Measurements from ENCODE around the gene ADAMTS3.

The ADAMTS3 gene

DNA sequence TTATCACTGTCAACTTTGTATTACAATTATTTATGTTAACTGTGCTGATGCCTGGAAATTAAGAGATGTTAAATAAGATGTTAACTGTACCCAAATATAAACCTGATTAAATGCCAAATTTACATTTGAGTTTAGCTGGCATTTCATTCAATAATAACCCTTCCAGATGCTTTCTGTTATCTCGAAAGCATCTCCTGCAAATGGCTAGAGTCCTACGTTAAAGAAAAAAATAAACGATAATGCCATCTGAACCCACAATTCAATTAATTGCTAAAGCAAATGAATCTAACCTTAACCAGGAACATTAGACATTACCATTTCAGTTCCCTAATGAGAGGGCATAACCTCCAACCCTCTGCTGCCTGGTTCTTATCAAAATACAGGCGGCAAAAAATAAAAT is 145.0 kb downstream of the ADAMTS3 start:
- Mint-ChIP-seq H3K27ac (no peak overlapping the region), H3K36me3 (no peaks in the 10 kb centered on the region), H3K4me3 (no peak overlapping the region), H3K9me3 (no peaks in the 10 kb centered on the region), H3K4me1 (no peaks in the 10 kb centered on the region)
- no peak for DNase-seq (ENCODE audit: low spot score in 2 of 2)
- ATAC-seq: no peak

DNA sequence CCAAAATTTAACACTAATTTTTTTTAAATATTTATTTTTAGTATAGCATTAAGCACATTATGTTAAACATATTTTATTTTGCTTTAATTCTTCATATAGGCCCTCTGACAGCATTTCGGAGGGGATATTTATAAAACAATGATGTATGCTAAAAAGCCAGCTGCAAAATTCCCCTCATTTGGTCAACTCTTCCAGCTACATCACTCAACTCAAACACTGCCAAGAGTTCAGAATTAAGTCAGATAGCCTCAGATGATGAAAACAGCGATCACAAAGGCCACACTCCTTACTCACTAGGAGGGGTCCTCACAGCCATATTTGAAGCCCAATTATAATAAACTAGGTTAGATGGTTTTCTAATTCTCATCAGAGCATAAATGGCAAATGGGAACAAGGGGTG is 146.6 kb downstream of the ADAMTS3 start:
- ATAC-seq (no peak), DNase-seq (ENCODE audit: low spot score in 2 of 2) (no peak)
- Mint-ChIP-seq H3K36me3 (no peaks in the 10 kb centered on the region), H3K4me3 (no peak overlapping the region), H3K9me3 (no peaks in the 10 kb centered on the region), H3K27ac (no peak overlapping the region), H3K4me1 (no peaks in the 10 kb centered on the region)

GRCh38 chr4:72418458-72418857 is 150.6 kb downstream of the ADAMTS3 start:
- no peak overlapping the region for H3K27ac Mint-ChIP-seq
- ATAC-seq: no peak
- no peak overlapping the region for H3K4me3 Mint-ChIP-seq
- no peaks in the 10 kb centered on the region for H3K4me1 Mint-ChIP-seq
- no peaks in the 10 kb centered on the region for H3K36me3 Mint-ChIP-seq
- no peaks in the 10 kb centered on the region for H3K9me3 Mint-ChIP-seq
- DNase-seq (ENCODE audit: low spot score in 2 of 2): no peak

DNA sequence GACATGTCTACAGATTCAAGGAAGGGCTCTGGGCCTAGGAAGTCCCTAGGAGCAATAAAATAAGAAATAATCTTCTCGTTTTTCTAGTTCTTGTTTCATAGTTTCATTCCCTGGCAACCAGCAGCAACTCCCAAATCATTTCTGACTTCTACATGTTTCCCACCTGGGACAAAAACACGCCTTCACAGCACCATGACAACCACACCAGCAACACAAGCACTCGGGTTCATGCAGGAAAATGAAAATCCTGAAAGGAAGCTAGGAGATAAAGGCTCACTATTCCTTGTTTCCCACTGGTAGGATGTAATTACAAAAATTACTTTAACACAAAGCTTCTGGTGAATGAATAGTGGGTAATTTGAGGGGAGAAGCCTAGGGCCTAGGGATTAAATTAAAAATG is 158.9 kb downstream of the ADAMTS3 start:
- no peak overlapping the region for H3K4me3 Mint-ChIP-seq
- ATAC-seq (no peak), DNase-seq (ENCODE audit: low spot score in 2 of 2) (no peak)
- no peaks in the 10 kb centered on the region for H3K4me1 Mint-ChIP-seq
- H3K9me3 Mint-ChIP-seq: no peaks in the 10 kb centered on the region
- H3K27ac Mint-ChIP-seq: no peak overlapping the region
- no peaks in the 10 kb centered on the region for H3K36me3 Mint-ChIP-seq

DNA sequence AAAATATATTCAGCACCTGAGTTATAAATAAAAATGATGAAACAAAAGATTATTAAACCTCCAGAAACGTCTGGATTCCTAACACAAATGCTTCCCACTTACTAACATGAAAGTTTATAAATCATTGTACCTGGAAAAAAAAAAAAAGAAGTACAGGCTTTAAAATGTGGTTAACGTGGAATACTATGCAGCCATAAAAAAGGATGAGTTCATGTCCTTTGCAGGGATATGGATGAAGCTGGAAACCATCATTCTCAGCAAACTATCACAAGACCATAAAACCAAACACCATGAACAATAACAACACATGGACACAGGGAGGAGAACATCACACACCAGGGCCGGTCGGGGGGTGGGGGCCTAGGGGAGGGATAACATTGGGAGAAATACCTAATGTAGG is 160.5 kb downstream of the ADAMTS3 start:
- DNase-seq (ENCODE audit: low spot score in 2 of 2) (no peak), ATAC-seq (no peak)
- Mint-ChIP-seq H3K36me3 (no peaks in the 10 kb centered on the region), H3K4me3 (no peak overlapping the region), H3K27ac (no peak overlapping the region), H3K4me1 (no peaks in the 10 kb centered on the region), H3K9me3 (no peaks in the 10 kb centered on the region)

- Mint-ChIP-seq H3K9me3 (no peaks in the 10 kb centered on the region), H3K36me3 (no peaks in the 10 kb centered on the region)
- ATAC-seq: no peak
These were observed 163.6 kb downstream of the ADAMTS3 start for GRCh38 chr4:72405417-72405816.

DNA sequence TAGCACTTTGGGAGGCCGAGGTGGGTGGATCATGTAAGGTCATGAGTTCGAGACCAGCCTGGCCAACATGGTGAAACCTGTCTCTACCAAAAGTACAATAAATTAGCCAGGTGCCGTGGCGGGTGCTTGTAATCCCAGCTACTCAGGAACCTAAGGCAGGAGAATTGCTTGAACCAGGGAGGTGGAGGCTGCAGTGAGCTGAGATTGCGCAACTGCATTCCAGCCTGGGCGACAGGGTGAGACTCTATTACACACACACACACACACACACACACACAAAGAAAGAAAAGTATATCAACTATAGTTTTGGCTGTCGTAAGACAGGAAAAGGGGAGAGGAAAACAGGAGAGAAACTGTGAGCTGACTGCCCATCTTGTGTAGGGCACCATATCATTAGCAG is 171.7 kb downstream of the ADAMTS3 start:
- Mint-ChIP-seq H3K27ac (no peak overlapping the region), H3K36me3 (no peaks in the 10 kb centered on the region), H3K9me3 (no peaks in the 10 kb centered on the region), H3K4me3 (no peak overlapping the region), H3K4me1 (no peaks in the 10 kb centered on the region)
- ATAC-seq (no peak), DNase-seq (ENCODE audit: low spot score in 2 of 2) (no peak)

More at GRCh38 chr4:72405417-72405816, 163.6 kb downstream of the ADAMTS3 start:
- no peak for DNase-seq (ENCODE audit: low spot score in 2 of 2)
- Mint-ChIP-seq H3K4me3 (no peak overlapping the region), H3K27ac (no peak overlapping the region), H3K4me1 (no peaks in the 10 kb centered on the region)

GRCh38 chr4:72394012-72394663 is 174.9 kb downstream of the ADAMTS3 start:
- no peak for ATAC-seq
- no peak overlapping the region for H3K4me3 Mint-ChIP-seq
- H3K4me1 Mint-ChIP-seq: no peaks in the 10 kb centered on the region
- no peak overlapping the region for H3K27ac Mint-ChIP-seq
- no peaks in the 10 kb centered on the region for H3K9me3 Mint-ChIP-seq
- no peaks in the 10 kb centered on the region for H3K36me3 Mint-ChIP-seq
- no peak for DNase-seq (ENCODE audit: low spot score in 2 of 2)

DNA sequence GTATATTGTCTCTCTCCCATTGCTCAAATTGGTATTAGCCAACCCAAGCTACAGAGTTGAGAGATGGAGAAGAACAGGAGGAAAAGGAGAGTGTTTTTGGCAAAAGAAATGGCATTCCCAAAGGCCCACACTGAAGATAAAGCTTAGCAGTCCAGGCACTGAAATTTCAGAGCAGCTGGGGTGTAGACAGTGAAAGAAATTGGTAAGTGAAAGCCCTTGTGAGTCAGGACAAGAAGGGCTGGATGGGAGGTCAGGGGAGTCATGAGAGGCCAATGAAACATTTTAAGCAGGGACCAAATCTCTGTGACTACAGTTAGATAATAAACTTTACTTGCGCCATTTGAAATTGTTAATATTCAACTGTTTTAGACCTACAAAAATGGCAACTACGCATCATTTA is 177.7 kb downstream of the ADAMTS3 start:
- Mint-ChIP-seq H3K36me3 (no peaks in the 10 kb centered on the region), H3K9me3 (no peaks in the 10 kb centered on the region), H3K27ac (no peak overlapping the region), H3K4me1 (no peaks in the 10 kb centered on the region), H3K4me3 (no peak overlapping the region)
- DNase-seq (ENCODE audit: low spot score in 2 of 2) (no peak), ATAC-seq (no peak)

GRCh38 chr4:72390409-72390808 is 178.6 kb downstream of the ADAMTS3 start:
- ATAC-seq (no peak), DNase-seq (ENCODE audit: low spot score in 2 of 2) (no peak)
- Mint-ChIP-seq H3K4me3 (no peak overlapping the region), H3K9me3 (no peaks in the 10 kb centered on the region), H3K36me3 (no peaks in the 10 kb centered on the region), H3K27ac (no peak overlapping the region), H3K4me1 (no peaks in the 10 kb centered on the region)

DNA sequence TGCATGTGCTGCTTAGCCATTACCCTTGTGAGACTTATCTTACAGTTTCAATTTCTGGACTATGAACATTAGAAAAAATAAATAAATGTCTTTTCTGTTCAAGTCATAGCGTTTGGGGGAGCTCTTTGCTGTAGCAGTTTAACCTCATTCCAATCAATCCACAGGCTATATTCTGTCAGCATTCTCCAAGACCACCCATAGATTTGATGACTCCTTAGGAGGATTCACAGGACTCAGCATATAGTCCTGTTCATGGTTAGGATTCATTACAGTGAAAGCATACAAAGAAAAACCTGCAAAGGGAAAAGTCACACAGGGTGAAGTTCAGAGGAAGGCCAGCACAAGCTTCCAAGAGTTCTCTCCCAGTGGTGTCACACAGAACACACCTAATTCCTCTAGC is 180.5 kb downstream of the ADAMTS3 start:
- H3K9me3 Mint-ChIP-seq: no peaks in the 10 kb centered on the region
- DNase-seq (ENCODE audit: low spot score in 2 of 2): no peak
- H3K4me1 Mint-ChIP-seq: no peaks in the 10 kb centered on the region
- ATAC-seq: no peak
- H3K27ac Mint-ChIP-seq: no peak overlapping the region
- no peaks in the 10 kb centered on the region for H3K36me3 Mint-ChIP-seq
- H3K4me3 Mint-ChIP-seq: no peak overlapping the region

DNA sequence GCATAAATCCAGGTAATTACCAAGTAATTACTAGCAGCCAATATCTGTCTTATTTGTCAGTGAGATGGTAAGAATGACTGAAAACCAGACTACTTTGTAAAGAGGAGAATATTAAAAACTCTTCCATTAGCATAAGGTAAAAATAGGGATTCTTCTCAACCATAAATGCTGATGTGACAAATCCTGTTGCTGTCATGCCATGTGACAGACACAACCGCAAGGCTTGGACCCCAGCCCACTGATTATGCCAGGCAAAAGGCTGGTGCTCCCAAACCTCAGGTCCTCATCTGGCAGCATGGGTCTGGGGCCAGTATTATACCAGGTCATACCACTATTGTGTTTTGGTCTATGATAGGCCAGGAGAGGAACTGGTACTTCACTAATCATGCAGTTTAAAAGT is 181.1 kb downstream of the ADAMTS3 start:
- ATAC-seq: no peak
- Mint-ChIP-seq H3K4me1 (no peaks in the 10 kb centered on the region), H3K36me3 (no peaks in the 10 kb centered on the region), H3K4me3 (no peak overlapping the region), H3K9me3 (no peaks in the 10 kb centered on the region), H3K27ac (no peak overlapping the region)
- no peak for DNase-seq (ENCODE audit: low spot score in 2 of 2)

DNA sequence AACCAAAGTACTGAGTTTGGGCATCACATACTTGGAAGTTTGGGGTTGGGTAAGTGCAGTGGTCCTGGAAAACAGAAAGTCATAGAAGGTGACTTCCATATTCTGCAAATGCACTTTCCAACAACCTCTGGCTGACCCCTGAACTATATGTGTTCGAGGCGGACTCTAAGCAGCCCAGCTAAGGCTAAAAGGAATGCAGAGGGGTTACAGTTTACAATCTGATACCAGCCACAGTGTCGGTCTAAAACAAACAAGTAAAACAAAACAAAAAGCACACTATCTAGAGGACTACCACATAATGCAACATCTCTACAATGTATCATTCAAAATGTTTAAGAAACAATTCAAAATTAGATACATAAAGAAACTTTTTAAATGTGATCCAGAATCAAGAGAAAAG is 185.6 kb downstream of the ADAMTS3 start:
- Mint-ChIP-seq H3K27ac (no peak overlapping the region), H3K4me1 (no peaks in the 10 kb centered on the region), H3K36me3 (no peaks in the 10 kb centered on the region), H3K9me3 (no peaks in the 10 kb centered on the region), H3K4me3 (no peak overlapping the region)
- DNase-seq (ENCODE audit: low spot score in 2 of 2): no peak
- no peak for ATAC-seq

DNA sequence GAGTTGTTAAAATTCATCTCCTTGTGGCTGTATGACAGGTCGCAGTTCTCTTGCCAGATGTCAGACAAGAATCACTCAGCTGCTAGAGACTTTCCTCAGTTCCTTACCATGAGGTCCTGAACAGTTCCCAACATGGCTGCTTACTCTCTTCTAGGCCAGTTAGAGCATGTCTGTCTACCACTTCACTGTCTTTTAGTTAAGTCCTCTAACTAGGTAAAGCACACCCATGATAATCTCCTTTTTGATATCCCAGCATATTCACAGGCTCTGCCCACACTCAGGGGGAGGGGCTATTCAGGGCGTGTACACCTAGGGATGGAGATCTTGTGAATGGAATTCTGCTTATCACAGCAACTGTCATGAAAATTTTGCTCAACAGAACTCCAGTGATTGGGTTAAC is 190.1 kb downstream of the ADAMTS3 start:
- Mint-ChIP-seq H3K27ac (no peak overlapping the region), H3K9me3 (no peaks in the 10 kb centered on the region), H3K36me3 (no peaks in the 10 kb centered on the region), H3K4me1 (no peaks in the 10 kb centered on the region), H3K4me3 (no peak overlapping the region)
- no peak for ATAC-seq
- no peak for DNase-seq (ENCODE audit: low spot score in 2 of 2)

GRCh38 chr4:72377491-72378194 is 191.4 kb downstream of the ADAMTS3 start:
- no peaks in the 10 kb centered on the region for H3K9me3 Mint-ChIP-seq
- H3K27ac Mint-ChIP-seq: no peak overlapping the region
- H3K36me3 Mint-ChIP-seq: no peaks in the 10 kb centered on the region
- no peak for DNase-seq (ENCODE audit: low spot score in 2 of 2)
- no peaks in the 10 kb centered on the region for H3K4me1 Mint-ChIP-seq
- no peak for ATAC-seq
- no peak overlapping the region for H3K4me3 Mint-ChIP-seq

- H3K4me3 Mint-ChIP-seq: no peak overlapping the region
- no peak overlapping the region for H3K27ac Mint-ChIP-seq
- no peaks in the 10 kb centered on the region for H3K4me1 Mint-ChIP-seq
- DNase-seq (ENCODE audit: low spot score in 2 of 2) (no peak), ATAC-seq (no peak)
- H3K9me3 Mint-ChIP-seq: no peaks in the 10 kb centered on the region
- no peaks in the 10 kb centered on the region for H3K36me3 Mint-ChIP-seq
These were observed 192.1 kb downstream of the ADAMTS3 start for GRCh38 chr4:72376901-72377300.
